ENCODE results near the gene ABHD12B. TPM values are rescaled to one million over a fixed set of nuclear protein-coding genes. Genes with fewer than 3 reads are reported as not detected.

Gene ABHD12B
- total and polyA plus RNA-seq, 2 donors from 2014 or later: 0.88 TPM; not detected in 1

DNA sequence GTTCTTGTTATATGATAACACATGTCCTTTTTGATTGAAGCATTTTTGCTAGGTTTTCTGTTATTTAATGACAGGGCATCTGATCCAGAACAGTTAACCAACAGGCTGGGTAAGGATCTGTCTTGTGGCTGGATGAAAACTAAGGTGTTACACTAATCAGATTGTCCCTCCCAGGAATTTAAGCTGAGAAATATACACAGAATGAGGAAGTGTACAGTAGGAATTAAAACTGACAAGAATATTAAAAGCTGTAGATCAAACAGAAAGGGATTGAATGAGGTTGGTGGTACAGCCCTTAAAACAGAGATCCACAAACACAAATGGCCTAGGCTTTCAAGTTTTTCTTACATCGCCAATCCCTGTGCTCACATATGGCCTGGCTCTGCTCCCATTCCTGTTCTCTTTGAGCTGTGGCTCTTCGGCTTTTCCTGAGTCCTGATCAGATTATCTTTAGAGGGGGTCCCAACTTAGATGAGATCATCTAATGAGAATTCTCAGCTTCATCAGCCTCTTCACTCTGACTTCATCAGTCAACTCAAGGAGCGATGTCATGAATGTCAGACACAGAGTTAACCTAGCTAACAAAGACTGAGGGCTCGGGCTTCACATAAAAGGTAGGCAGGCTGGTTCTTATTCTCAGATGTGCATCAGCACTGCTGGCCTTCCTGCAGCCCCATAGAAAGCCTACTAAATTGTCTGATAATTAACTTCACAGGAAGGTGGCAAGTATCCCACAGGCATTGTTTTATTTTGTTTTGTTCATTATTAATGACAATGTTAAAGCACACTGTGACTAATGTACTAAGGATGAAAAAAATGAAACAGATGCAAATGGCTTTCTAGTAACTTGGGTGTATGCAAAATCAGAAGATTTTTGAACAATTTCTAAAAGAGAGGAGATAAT is 61.0 kb downstream of the ABHD12B start:
- Histone ChIP-seq H3K27me3 (ENCODE audit: control insufficient read depth, insufficient read depth, low read length) (no peaks in the 10 kb centered on the region), H3K4me1 (ENCODE audit: control insufficient read depth in 2 of 3, insufficient read depth in 2 of 3, low read depth in 1 of 3, low read length in 3 of 3) (no peaks in the 10 kb centered on the region), H3K27ac (ENCODE audit: low read depth in 2 of 2, low read length in 2 of 2) (no peak overlapping the region), H3K9ac (ENCODE audit: low read length in 3 of 3) (no peak overlapping the region), H3K9me3 (ENCODE audit: control insufficient read depth in 2 of 3, insufficient read depth in 1 of 3, low read length in 3 of 3) (no peaks in the 10 kb centered on the region), H3K36me3 (ENCODE audit: control insufficient read depth in 2 of 3, insufficient read depth in 3 of 3, low read length in 3 of 3) (peaks cover 0 to 5% (median 4%) of the 10 kb centered on the region in 3 donors), H3K4me3 (ENCODE audit: low read length in 3 of 3) (no peak overlapping the region)
- DNase-seq (no peak), FAIRE-seq (no peak)
- TF ChIP-seq, protein P1, sequence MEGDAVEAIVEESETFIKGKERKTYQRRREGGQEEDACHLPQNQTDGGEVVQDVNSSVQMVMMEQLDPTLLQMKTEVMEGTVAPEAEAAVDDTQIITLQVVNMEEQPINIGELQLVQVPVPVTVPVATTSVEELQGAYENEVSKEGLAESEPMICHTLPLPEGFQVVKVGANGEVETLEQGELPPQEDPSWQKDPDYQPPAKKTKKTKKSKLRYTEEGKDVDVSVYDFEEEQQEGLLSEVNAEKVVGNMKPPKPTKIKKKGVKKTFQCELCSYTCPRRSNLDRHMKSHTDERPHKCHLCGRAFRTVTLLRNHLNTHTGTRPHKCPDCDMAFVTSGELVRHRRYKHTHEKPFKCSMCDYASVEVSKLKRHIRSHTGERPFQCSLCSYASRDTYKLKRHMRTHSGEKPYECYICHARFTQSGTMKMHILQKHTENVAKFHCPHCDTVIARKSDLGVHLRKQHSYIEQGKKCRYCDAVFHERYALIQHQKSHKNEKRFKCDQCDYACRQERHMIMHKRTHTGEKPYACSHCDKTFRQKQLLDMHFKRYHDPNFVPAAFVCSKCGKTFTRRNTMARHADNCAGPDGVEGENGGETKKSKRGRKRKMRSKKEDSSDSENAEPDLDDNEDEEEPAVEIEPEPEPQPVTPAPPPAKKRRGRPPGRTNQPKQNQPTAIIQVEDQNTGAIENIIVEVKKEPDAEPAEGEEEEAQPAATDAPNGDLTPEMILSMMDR (IDR thresholded peaks at IDR 0.05; ENCODE audit: borderline replicate concordance, extremely low read depth, insufficient read depth): no peak
- intact Hi-C loops (cut with DNase I): no loop called here

DNA sequence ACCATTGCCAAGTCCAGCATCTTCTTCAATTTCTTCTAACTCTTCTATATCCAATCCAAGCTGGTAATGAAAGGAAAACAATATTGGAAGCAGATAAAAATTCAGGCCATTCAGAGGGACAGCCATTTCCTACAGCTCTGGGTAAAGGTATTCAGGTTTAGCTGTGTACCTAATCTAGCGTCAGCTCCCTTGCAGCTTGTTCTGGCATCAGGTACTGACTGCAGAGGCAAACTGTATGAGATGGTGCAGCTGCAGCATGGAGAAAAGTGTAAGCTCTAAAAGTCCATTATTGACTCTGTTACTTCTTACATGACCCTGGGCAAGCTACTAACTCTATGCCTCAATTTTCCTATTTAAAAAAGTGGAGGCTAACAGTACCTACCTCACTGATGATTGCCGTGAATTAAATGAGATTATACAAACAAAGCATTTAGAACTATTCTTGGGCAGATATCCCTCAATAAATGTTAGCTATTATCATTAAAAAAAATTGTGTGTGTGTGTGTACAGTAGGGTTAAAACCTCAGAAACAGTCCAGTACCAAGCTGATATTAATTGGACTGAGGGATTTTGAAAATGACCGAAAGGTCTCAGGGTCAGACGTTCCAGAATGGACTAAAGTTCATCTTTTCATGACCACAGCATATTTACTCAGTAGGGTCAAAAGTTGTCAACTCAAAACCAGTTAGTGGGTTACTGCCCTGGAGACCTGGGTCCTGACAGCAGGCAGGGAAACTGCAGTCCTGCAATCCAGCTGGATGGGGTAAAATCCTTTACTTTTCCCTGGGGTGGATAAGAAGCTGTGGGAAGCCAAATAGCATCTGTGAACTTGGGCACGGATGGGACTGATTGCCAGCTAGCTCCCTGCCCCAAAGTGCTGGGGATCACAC is 63.5 kb downstream of the ABHD12B start:
- FAIRE-seq: no peak
- no peak overlapping the region for H3K27ac ChIP-seq (ENCODE audit: low read depth in 2 of 2, low read length in 2 of 2)

DNA sequence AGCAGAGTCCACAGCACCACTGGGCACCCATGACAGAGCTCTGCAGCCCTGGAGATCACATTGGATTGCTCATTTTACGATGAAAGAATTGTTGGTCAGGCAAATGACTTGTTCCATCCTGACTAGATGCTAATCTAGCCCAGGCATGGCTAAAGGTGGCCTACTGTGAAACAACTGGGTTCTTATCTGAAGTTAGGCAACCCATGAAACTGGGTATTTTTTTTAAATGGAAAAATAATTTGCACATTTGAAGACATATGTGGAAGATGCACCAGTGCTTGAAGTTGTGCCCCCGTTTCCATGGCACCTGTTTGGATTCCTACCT is 64.1 kb downstream of the ABHD12B start:
- no peaks in the 10 kb centered on the region for H3K27me3 ChIP-seq (ENCODE audit: control insufficient read depth, insufficient read depth, low read length)
- H3K27ac ChIP-seq (ENCODE audit: low read depth in 2 of 2, low read length in 2 of 2): no peak overlapping the region
- H3K4me1 ChIP-seq (ENCODE audit: control insufficient read depth in 2 of 3, insufficient read depth in 2 of 3, low read depth in 1 of 3, low read length in 3 of 3): no peaks in the 10 kb centered on the region
- no peak overlapping the region for H3K9ac ChIP-seq (ENCODE audit: low read length in 3 of 3)
- H3K9me3 ChIP-seq (ENCODE audit: control insufficient read depth in 2 of 3, insufficient read depth in 1 of 3, low read length in 3 of 3): no peaks in the 10 kb centered on the region
- TF ChIP-seq, protein P1 (IDR thresholded peaks at IDR 0.05; ENCODE audit: borderline replicate concordance, extremely low read depth, insufficient read depth): no peak
- no peak overlapping the region for H3K4me3 ChIP-seq (ENCODE audit: low read length in 3 of 3)
- DNase-seq: no peak
- intact Hi-C loops (cut with DNase I): no loop called here
- H3K36me3 ChIP-seq (ENCODE audit: control insufficient read depth in 2 of 3, insufficient read depth in 3 of 3, low read length in 3 of 3): peaks cover 0 to 5% (median 4%) of the 10 kb centered on the region in 3 donors
- no peak for FAIRE-seq

More for the DNA sequence above, 63.5 kb downstream of the ABHD12B start:
- Histone ChIP-seq H3K9me3 (ENCODE audit: control insufficient read depth in 2 of 3, insufficient read depth in 1 of 3, low read length in 3 of 3) (no peaks in the 10 kb centered on the region), H3K9ac (ENCODE audit: low read length in 3 of 3) (no peak overlapping the region), H3K4me3 (ENCODE audit: low read length in 3 of 3) (no peak overlapping the region), H3K27me3 (ENCODE audit: control insufficient read depth, insufficient read depth, low read length) (no peaks in the 10 kb centered on the region), H3K36me3 (ENCODE audit: control insufficient read depth in 2 of 3, insufficient read depth in 3 of 3, low read length in 3 of 3) (peaks cover 0 to 5% (median 4%) of the 10 kb centered on the region in 3 donors), H3K4me1 (ENCODE audit: control insufficient read depth in 2 of 3, insufficient read depth in 2 of 3, low read depth in 1 of 3, low read length in 3 of 3) (no peaks in the 10 kb centered on the region)
- no peak for DNase-seq
- intact Hi-C loops (cut with DNase I): no loop called here
- TF ChIP-seq, protein P1 (IDR thresholded peaks at IDR 0.05; ENCODE audit: borderline replicate concordance, extremely low read depth, insufficient read depth): no peak
